Activated naive CD4-positive, alpha-beta T cell treated with anti-CD3 and anti-CD28 coated beads, Interleukin-2, amount 50 U/mL, for 72 hours (primary cell): Measurements from ENCODE around the gene USP15. TPM values are rescaled to one million over a fixed set of nuclear protein-coding genes. Genes with fewer than 3 reads are reported as not detected.

Source experiments
- ATAC-seq, 2 donors: fragments of 150-1000 bp; cut with Tn5 transposase; 2 replicates each; pipeline ENCODE4 v1.10.0; 2021; ENCODE audit warnings: mild to moderate bottlenecking in 2 of 2, moderate library complexity in 2 of 2
- DNase-seq, 2 donors: peaks; one replicate each; pipeline ENCODE4 v3.0.0; 2021 to 2022; ENCODE audit warnings: low spot score in 2 of 2
- H3K27ac Mint-ChIP-seq, 2 donors: one replicate each; pipeline ENCODE4 v1.8.0; 2022; ENCODE audit warnings: mild to moderate bottlenecking in 2 of 2, mixed read lengths in 2 of 2
- H3K36me3 Mint-ChIP-seq, 2 donors: one replicate each; pipeline ENCODE4 v1.8.0; 2022; ENCODE audit warnings: mixed read lengths in 2 of 2
- H3K9me3 Mint-ChIP-seq, 2 donors: one replicate each; pipeline ENCODE4 v1.8.0; 2022; ENCODE audit warnings: mixed read lengths in 2 of 2
- total RNA-seq, 2 donors: library from RNA; stranded (reverse); gene quantifications; one replicate each; pipeline ENCODE4 v1.2.3, GENCODE V29; 2022

USP15 gene
- total RNA-seq, 2 donors from 2014 or later, result 114 to 122 TPM

- Mint-ChIP-seq H3K36me3 (peaks cover 11 to 21% of the 10 kb centered on the region in 2 donors), H3K9me3 (no peaks in the 10 kb centered on the region), H3K27ac (peak overlapping the region; percentile 8 to 9)
- DNase-seq, result no peak
- no peak for ATAC-seq
Measured at GRCh38 chr12:62267480-62267879, 7.3 kb downstream of the USP15 start.

DNA sequence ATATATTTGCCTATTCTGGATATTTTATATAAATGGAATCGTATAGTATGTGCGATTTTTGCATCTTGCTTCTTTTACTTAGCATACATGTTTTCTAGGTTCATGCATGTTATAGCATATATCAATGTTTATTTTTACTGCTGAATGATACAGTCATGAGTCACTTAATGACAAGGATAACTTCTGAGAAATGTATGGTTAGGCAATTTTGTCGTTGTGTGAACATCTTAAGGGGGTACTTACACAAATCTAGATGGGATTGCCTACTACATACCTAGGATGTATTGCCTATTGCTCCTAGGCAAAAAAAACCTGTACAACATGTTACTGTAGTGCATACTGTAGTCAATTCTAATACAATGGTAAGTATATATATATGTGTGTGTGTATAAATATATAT, 8.8 kb downstream of the USP15 start:
- no peak for DNase-seq
- peak; percentile 30 to 66 for ATAC-seq
- H3K27ac Mint-ChIP-seq, result peak overlapping the region in 1 of 2 donors; percentile 91
- H3K9me3 Mint-ChIP-seq, result no peaks in the 10 kb centered on the region
- H3K36me3 Mint-ChIP-seq, result peaks cover 11 to 12% of the 10 kb centered on the region in 2 donors

DNA sequence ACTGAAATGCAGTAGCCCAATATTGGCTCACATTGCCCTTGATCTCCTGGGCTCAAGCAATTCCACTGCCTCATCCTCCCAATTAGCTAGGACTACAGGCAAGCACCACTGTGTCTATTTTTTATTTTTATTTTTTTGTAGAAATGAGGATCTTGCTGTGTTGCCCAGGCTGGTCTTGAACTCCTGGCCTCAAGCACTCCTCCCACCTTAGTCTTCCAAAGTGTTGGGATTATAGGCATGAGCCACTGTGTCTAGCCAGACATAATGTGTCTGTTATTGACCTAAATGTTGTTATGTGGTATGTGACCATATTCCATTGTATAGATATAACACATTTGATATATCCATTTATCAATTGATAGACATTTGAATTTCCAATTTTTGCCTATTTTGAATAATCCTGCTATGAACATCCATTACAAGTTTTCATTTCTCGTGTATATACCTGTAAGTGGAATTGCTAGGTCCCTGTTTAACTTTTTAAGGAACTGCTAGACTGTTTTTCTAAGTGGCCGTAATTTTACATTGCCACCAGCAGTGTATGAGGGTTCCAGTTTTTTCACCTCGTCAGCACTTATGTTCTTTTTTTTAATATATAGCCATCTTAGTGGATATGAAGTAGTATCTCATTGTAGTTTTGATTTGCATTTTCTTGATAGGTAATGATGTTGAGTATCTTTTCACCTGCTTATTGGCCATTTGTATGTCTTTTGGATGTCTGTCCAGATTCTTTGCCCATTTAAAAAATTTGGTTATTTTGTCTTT, 9.4 kb downstream of the USP15 start:
- DNase-seq (no peak), ATAC-seq (no peak)
- Mint-ChIP-seq H3K36me3 (peaks cover 4 to 6% of the 10 kb centered on the region in 2 donors), H3K27ac (peak overlapping the region in 1 of 2 donors; percentile 46), H3K9me3 (no peaks in the 10 kb centered on the region)

- Mint-ChIP-seq H3K36me3 (peaks cover 0 to 6% of the 10 kb centered on the region in 2 donors), H3K9me3 (peaks cover 0 to 5% of the 10 kb centered on the region in 2 donors), H3K27ac (peak overlapping the region in 1 of 2 donors; percentile 45)
- ATAC-seq (no peak), DNase-seq (no peak)
Measured at GRCh38 chr12:62270384-62270783, 10.2 kb downstream of the USP15 start.

GRCh38 chr12:62270872-62271271, 10.7 kb downstream of the USP15 start:
- ATAC-seq (no peak), DNase-seq (no peak)
- Mint-ChIP-seq H3K9me3 (peaks cover 0 to 5% of the 10 kb centered on the region in 2 donors), H3K27ac (no peak overlapping the region), H3K36me3 (peaks cover 0 to 6% of the 10 kb centered on the region in 2 donors)

GRCh38 chr12:62272936-62273552, 12.8 kb downstream of the USP15 start:
- ATAC-seq, result no peak
- peaks cover 0 to 5% of the 10 kb centered on the region in 2 donors for H3K9me3 Mint-ChIP-seq

GRCh38 chr12:62273724-62274380, 13.6 kb downstream of the USP15 start:
- DNase-seq (no peak), ATAC-seq (peak in 1 of 2 donors; percentile 47)
- Mint-ChIP-seq H3K27ac (peak overlapping the region in 1 of 2 donors; percentile 36), H3K9me3 (peaks cover 0 to 5% of the 10 kb centered on the region in 2 donors), H3K36me3 (peaks cover 0 to 8% of the 10 kb centered on the region in 2 donors)

More at GRCh38 chr12:62272936-62273552, 12.8 kb downstream of the USP15 start:
- DNase-seq, result no peak
- Mint-ChIP-seq H3K36me3 (peaks cover 0 to 6% of the 10 kb centered on the region in 2 donors), H3K27ac (peak overlapping the region in 1 of 2 donors; percentile 72)

- no peak for DNase-seq
- H3K27ac Mint-ChIP-seq, result no peak overlapping the region
- ATAC-seq, result no peak
Measured at GRCh38 chr12:62278022-62278421, 17.8 kb downstream of the USP15 start.

DNA sequence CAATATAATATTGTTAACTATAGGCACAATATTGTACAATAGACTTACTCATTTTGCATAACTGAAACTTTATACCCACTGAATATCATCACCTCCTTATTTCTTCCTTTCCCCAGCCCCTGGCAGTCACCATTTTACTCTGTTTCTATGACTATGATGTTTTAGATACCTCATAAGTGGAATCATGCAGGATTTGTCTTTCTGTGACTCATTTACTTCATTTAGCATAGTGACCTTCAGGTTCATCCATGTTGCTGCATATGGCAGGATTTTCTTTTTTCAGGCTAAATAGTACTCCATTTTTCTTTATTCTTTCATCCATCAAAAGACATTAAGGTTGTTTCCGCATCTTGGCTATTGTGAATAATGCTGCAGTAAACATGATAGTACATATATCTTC, 18.9 kb downstream of the USP15 start:
- H3K36me3 Mint-ChIP-seq, result peaks cover 0 to 30% of the 10 kb centered on the region in 2 donors
- ATAC-seq (peak; percentile 67 to 89), DNase-seq (no peak)
- H3K9me3 Mint-ChIP-seq, result peaks cover 0 to 5% of the 10 kb centered on the region in 2 donors
- H3K27ac Mint-ChIP-seq, result peak overlapping the region; percentile 0 to 13

More at GRCh38 chr12:62278022-62278421, 17.8 kb downstream of the USP15 start:
- Mint-ChIP-seq H3K9me3 (peaks cover 0 to 5% of the 10 kb centered on the region in 2 donors), H3K36me3 (peaks cover 0 to 25% of the 10 kb centered on the region in 2 donors)

- ATAC-seq (no peak), DNase-seq (no peak)
- peak overlapping the region in 1 of 2 donors; percentile 0 for H3K27ac Mint-ChIP-seq
- H3K9me3 Mint-ChIP-seq, result peaks cover 0 to 3% of the 10 kb centered on the region in 2 donors
- H3K36me3 Mint-ChIP-seq, result peaks cover 0 to 26% of the 10 kb centered on the region in 2 donors
Measured at GRCh38 chr12:62279961-62280360, 19.8 kb downstream of the USP15 start.

- ATAC-seq (peak; percentile 11 to 43), DNase-seq (no peak)
- peaks cover 0 to 5% of the 10 kb centered on the region in 2 donors for H3K9me3 Mint-ChIP-seq
- H3K36me3 Mint-ChIP-seq, result peaks cover 11 to 46% of the 10 kb centered on the region in 2 donors
- peak overlapping the region in 1 of 2 donors; percentile 79 for H3K27ac Mint-ChIP-seq
Measured at GRCh38 chr12:62282057-62282774, 22.0 kb downstream of the USP15 start.

DNA sequence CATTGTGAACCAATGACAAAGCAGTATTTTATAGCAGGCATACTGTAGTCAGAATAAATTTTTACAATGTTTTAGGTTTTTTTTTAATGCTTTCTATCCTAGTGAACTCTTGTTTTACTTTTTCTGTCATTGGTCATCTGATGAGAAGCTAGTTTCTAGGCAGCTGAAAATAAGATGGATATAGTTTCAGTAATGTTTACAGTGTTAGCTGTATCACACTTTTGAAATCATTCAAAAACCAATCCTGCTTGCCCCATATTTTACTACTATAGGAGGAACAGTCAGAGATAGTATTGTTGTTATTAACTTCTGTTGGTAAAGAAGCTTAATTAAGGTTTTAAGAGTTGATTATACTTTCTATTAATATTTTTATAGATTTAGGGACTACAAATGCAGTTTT, 24.5 kb downstream of the USP15 start:
- DNase-seq (no peak), ATAC-seq (peak; percentile 41 to 51)
- peaks cover 23 to 59% of the 10 kb centered on the region in 2 donors for H3K36me3 Mint-ChIP-seq
- H3K9me3 Mint-ChIP-seq, result peaks cover 4 to 10% of the 10 kb centered on the region in 2 donors
- no peak overlapping the region for H3K27ac Mint-ChIP-seq

DNA sequence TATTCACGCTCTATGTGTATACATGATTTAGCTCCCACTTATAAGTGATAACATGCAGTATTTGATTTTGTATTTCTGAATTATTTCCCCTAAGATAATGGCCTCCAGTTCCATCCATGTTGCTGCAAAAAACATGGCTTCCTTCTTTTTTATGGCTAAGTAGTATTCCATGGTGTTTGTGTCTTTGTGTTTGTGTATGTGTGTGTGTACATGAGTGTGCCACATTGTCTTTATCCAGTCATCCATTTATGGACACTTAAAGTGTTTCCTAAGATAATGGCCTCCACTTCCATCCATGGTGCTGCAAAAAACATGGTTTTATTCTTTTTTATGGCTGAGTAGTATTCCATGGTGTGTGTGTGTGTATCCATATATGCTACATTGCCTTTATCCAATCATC, 25.1 kb downstream of the USP15 start:
- peaks cover 8 to 10% of the 10 kb centered on the region in 2 donors for H3K9me3 Mint-ChIP-seq
- peak overlapping the region in 1 of 2 donors; percentile 3 for H3K27ac Mint-ChIP-seq
- no peak for DNase-seq
- H3K36me3 Mint-ChIP-seq, result peaks cover 25 to 56% of the 10 kb centered on the region in 2 donors
- ATAC-seq, result no peak

DNA sequence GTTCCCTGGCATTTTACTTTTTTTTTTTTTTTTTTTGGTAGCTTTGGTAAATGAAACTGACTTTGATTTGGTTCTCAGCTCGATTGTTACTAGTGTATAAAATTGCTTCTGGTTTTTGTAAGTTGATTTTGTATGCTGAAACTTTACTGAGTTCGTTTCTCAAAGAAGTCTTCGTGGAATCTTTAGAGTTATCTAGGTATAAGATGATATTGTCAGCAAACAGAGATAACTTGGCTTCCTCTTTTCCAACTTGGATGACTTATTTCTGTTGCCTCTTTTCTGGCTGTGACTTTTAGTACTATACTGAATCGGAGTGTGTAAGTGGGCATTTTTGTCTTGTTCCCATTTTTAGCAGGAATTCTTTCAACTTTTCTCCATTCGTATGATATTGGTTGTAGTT, 28.1 kb downstream of the USP15 start:
- Mint-ChIP-seq H3K9me3 (peaks cover 10% of the 10 kb centered on the region in 2 donors), H3K27ac (peak overlapping the region in 1 of 2 donors; percentile 19), H3K36me3 (peaks cover 31 to 60% of the 10 kb centered on the region in 2 donors)
- no peak for ATAC-seq
- no peak for DNase-seq

DNA sequence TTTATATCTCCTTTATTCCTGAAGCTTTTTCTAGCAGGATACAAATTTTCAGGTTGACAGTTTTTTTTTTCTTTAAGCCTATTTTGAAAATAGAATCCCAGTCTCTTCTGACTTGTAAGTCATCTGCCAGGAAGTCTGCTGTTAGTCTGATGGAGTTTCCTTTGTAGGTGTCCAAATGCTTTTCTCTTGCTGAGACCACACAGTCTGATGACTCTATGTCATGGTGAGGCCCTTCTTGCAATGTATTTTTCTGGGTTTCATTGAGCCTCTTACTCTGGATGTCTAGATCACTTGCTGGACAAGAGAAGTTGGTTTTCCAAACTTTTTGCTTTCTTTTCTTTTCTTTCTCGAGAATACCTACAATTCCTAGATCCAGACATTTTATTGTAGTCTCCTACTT, 30.6 kb downstream of the USP15 start:
- DNase-seq (no peak), ATAC-seq (no peak)
- H3K36me3 Mint-ChIP-seq, result peaks cover 36 to 64% of the 10 kb centered on the region in 2 donors
- H3K9me3 Mint-ChIP-seq, result peaks cover 5 to 10% of the 10 kb centered on the region in 2 donors
- peak overlapping the region in 1 of 2 donors; percentile 80 for H3K27ac Mint-ChIP-seq
